ENCODE measurements around the gene NRIP2.

Gene NRIP2

GRCh38 chr12:2783936-2784600 is 50.8 kb downstream of the NRIP2 start:
- H3K4me3 ChIP-seq (ENCODE audit: low read depth, low read length), result no peak overlapping the region

GRCh38 chr12:2779281-2779680 is 55.6 kb downstream of the NRIP2 start:
- no peak overlapping the region for H3K4me3 ChIP-seq (ENCODE audit: low read depth, low read length)

GRCh38 chr12:2776129-2776806 is 58.6 kb downstream of the NRIP2 start:
- H3K4me3 ChIP-seq (ENCODE audit: low read depth, low read length), result no peak overlapping the region

GRCh38 chr12:2775431-2775830 is 59.4 kb downstream of the NRIP2 start:
- no peak overlapping the region for H3K4me3 ChIP-seq (ENCODE audit: low read depth, low read length)
